ENCODE results near the gene PML.
A peak's percentile ranks its signal among the peaks of the same experiment; 100 is the strongest.

PML gene

GRCh38 chr15:73996939-73997338, 2.4 kb downstream of the PML start:
- Histone ChIP-seq H3K27ac (ENCODE audit: low read depth, low read length) (peak overlapping the region; percentile 94), H3K4me3 (ENCODE audit: low read depth in 1 of 5, low read length in 5 of 5) (peak overlapping the region; percentile 92 to 99 (median 96)), H3K4me1 (ENCODE audit: control insufficient read depth in 5 of 5, insufficient read depth in 5 of 5, low read length in 5 of 5) (peaks cover 10 to 79% (median 68%) of the 10 kb centered on the region in 5 donors), H3K9ac (ENCODE audit: low read length in 5 of 5) (peak overlapping the region; percentile 3 to 68 (median 52)), H3K27me3 (ENCODE audit: control insufficient read depth in 5 of 5, insufficient read depth in 4 of 5, low read length in 5 of 5) (no peaks in the 10 kb centered on the region), H3K36me3 (ENCODE audit: control insufficient read depth in 5 of 5, insufficient read depth in 5 of 5, low read length in 5 of 5) (peaks cover 10 to 27% (median 16%) of the 10 kb centered on the region in 5 donors), H3K9me3 (ENCODE audit: control insufficient read depth in 5 of 5, low read length in 5 of 5) (no peaks in the 10 kb centered on the region)

- H3K4me3 ChIP-seq (ENCODE audit: low read depth in 1 of 5, low read length in 5 of 5), result peak overlapping the region in 4 of 5 donors; percentile 92 to 99 (median 96)
- H3K36me3 ChIP-seq (ENCODE audit: control insufficient read depth in 5 of 5, insufficient read depth in 5 of 5, low read length in 5 of 5), result peaks cover 10 to 29% (median 16%) of the 10 kb centered on the region in 5 donors
- no peaks in the 10 kb centered on the region for H3K9me3 ChIP-seq (ENCODE audit: control insufficient read depth in 5 of 5, low read length in 5 of 5)
- H3K27me3 ChIP-seq (ENCODE audit: control insufficient read depth in 5 of 5, insufficient read depth in 4 of 5, low read length in 5 of 5), result no peaks in the 10 kb centered on the region
- H3K9ac ChIP-seq (ENCODE audit: low read length in 5 of 5), result peak overlapping the region in 2 of 5 donors; percentile 59 to 68
- H3K27ac ChIP-seq (ENCODE audit: low read depth, low read length), result peak overlapping the region; percentile 94
- peaks cover 8 to 70% (median 60%) of the 10 kb centered on the region in 5 donors for H3K4me1 ChIP-seq (ENCODE audit: control insufficient read depth in 5 of 5, insufficient read depth in 5 of 5, low read length in 5 of 5)
Observed at GRCh38 chr15:73997986-73998385, 3.5 kb downstream of the PML start.

GRCh38 chr15:74006774-74007639, 12.5 kb downstream of the PML start:
- Histone ChIP-seq H3K4me3 (ENCODE audit: low read depth in 1 of 5, low read length in 5 of 5) (peak overlapping the region in 2 of 5 donors; percentile 10 to 16), H3K27ac (ENCODE audit: low read depth, low read length) (peak overlapping the region; percentile 68), H3K27me3 (ENCODE audit: control insufficient read depth in 5 of 5, insufficient read depth in 4 of 5, low read length in 5 of 5) (no peaks in the 10 kb centered on the region), H3K9ac (ENCODE audit: low read length in 5 of 5) (peak overlapping the region in 1 of 5 donors; percentile 47), H3K36me3 (ENCODE audit: control insufficient read depth in 5 of 5, insufficient read depth in 5 of 5, low read length in 5 of 5) (peaks cover 0 to 31% (median 13%) of the 10 kb centered on the region in 5 donors), H3K4me1 (ENCODE audit: control insufficient read depth in 5 of 5, insufficient read depth in 5 of 5, low read length in 5 of 5) (peaks cover 21 to 72% (median 62%) of the 10 kb centered on the region in 5 donors), H3K9me3 (ENCODE audit: control insufficient read depth in 5 of 5, low read length in 5 of 5) (no peaks in the 10 kb centered on the region)

- no peaks in the 10 kb centered on the region for H3K9me3 ChIP-seq (ENCODE audit: control insufficient read depth in 5 of 5, low read length in 5 of 5)
- H3K27me3 ChIP-seq (ENCODE audit: control insufficient read depth in 5 of 5, insufficient read depth in 4 of 5, low read length in 5 of 5), result no peaks in the 10 kb centered on the region
- peak overlapping the region in 3 of 5 donors; percentile 3 to 16 (median 10) for H3K4me3 ChIP-seq (ENCODE audit: low read depth in 1 of 5, low read length in 5 of 5)
- peaks cover 0 to 31% (median 12%) of the 10 kb centered on the region in 5 donors for H3K36me3 ChIP-seq (ENCODE audit: control insufficient read depth in 5 of 5, insufficient read depth in 5 of 5, low read length in 5 of 5)
- peak overlapping the region in 1 of 5 donors; percentile 52 for H3K9ac ChIP-seq (ENCODE audit: low read length in 5 of 5)
- H3K27ac ChIP-seq (ENCODE audit: low read depth, low read length), result peak overlapping the region; percentile 68
- peaks cover 21 to 80% (median 62%) of the 10 kb centered on the region in 5 donors for H3K4me1 ChIP-seq (ENCODE audit: control insufficient read depth in 5 of 5, insufficient read depth in 5 of 5, low read length in 5 of 5)
Observed at GRCh38 chr15:74007820-74008371, 13.4 kb downstream of the PML start.

GRCh38 chr15:74008901-74009300, 14.4 kb downstream of the PML start:
- no peaks in the 10 kb centered on the region for H3K9me3 ChIP-seq (ENCODE audit: control insufficient read depth in 5 of 5, low read length in 5 of 5)
- H3K36me3 ChIP-seq (ENCODE audit: control insufficient read depth in 5 of 5, insufficient read depth in 5 of 5, low read length in 5 of 5), result peaks cover 0 to 25% (median 12%) of the 10 kb centered on the region in 5 donors
- peaks cover 21 to 87% (median 63%) of the 10 kb centered on the region in 5 donors for H3K4me1 ChIP-seq (ENCODE audit: control insufficient read depth in 5 of 5, insufficient read depth in 5 of 5, low read length in 5 of 5)
- H3K27ac ChIP-seq (ENCODE audit: low read depth, low read length), result peak overlapping the region; percentile 68
- H3K4me3 ChIP-seq (ENCODE audit: low read depth in 1 of 5, low read length in 5 of 5), result no peak overlapping the region
- no peak overlapping the region for H3K9ac ChIP-seq (ENCODE audit: low read length in 5 of 5)
- H3K27me3 ChIP-seq (ENCODE audit: control insufficient read depth in 5 of 5, insufficient read depth in 4 of 5, low read length in 5 of 5), result no peaks in the 10 kb centered on the region

GRCh38 chr15:74010929-74011540, 16.5 kb downstream of the PML start:
- Histone ChIP-seq H3K27me3 (ENCODE audit: control insufficient read depth in 5 of 5, insufficient read depth in 4 of 5, low read length in 5 of 5) (no peaks in the 10 kb centered on the region), H3K27ac (ENCODE audit: low read depth, low read length) (peak overlapping the region; percentile 76), H3K9me3 (ENCODE audit: control insufficient read depth in 5 of 5, low read length in 5 of 5) (no peaks in the 10 kb centered on the region), H3K4me3 (ENCODE audit: low read depth in 1 of 5, low read length in 5 of 5) (peak overlapping the region in 2 of 5 donors; percentile 41 to 45), H3K4me1 (ENCODE audit: control insufficient read depth in 5 of 5, insufficient read depth in 5 of 5, low read length in 5 of 5) (peaks cover 25 to 87% (median 59%) of the 10 kb centered on the region in 5 donors), H3K9ac (ENCODE audit: low read length in 5 of 5) (peak overlapping the region in 2 of 5 donors; percentile 21 to 41), H3K36me3 (ENCODE audit: control insufficient read depth in 5 of 5, insufficient read depth in 5 of 5, low read length in 5 of 5) (peaks cover 0 to 26% (median 11%) of the 10 kb centered on the region in 5 donors)

- H3K9ac ChIP-seq (ENCODE audit: low read length in 5 of 5), result peak overlapping the region in 3 of 5 donors; percentile 14 to 41 (median 21)
- H3K9me3 ChIP-seq (ENCODE audit: control insufficient read depth in 5 of 5, low read length in 5 of 5), result no peaks in the 10 kb centered on the region
- peaks cover 25 to 81% (median 54%) of the 10 kb centered on the region in 5 donors for H3K4me1 ChIP-seq (ENCODE audit: control insufficient read depth in 5 of 5, insufficient read depth in 5 of 5, low read length in 5 of 5)
- peak overlapping the region; percentile 76 for H3K27ac ChIP-seq (ENCODE audit: low read depth, low read length)
- no peaks in the 10 kb centered on the region for H3K27me3 ChIP-seq (ENCODE audit: control insufficient read depth in 5 of 5, insufficient read depth in 4 of 5, low read length in 5 of 5)
- peaks cover 0 to 23% (median 11%) of the 10 kb centered on the region in 5 donors for H3K36me3 ChIP-seq (ENCODE audit: control insufficient read depth in 5 of 5, insufficient read depth in 5 of 5, low read length in 5 of 5)
- H3K4me3 ChIP-seq (ENCODE audit: low read depth in 1 of 5, low read length in 5 of 5), result peak overlapping the region in 3 of 5 donors; percentile 5 to 45 (median 16)
Observed at GRCh38 chr15:74011610-74012009, 17.1 kb downstream of the PML start.

- H3K36me3 ChIP-seq (ENCODE audit: control insufficient read depth in 5 of 5, insufficient read depth in 5 of 5, low read length in 5 of 5), result peaks cover 0 to 17% (median 8%) of the 10 kb centered on the region in 5 donors
- H3K27ac ChIP-seq (ENCODE audit: low read depth, low read length), result no peak overlapping the region
- H3K9me3 ChIP-seq (ENCODE audit: control insufficient read depth in 5 of 5, low read length in 5 of 5), result no peaks in the 10 kb centered on the region
- H3K4me3 ChIP-seq (ENCODE audit: low read depth in 1 of 5, low read length in 5 of 5), result no peak overlapping the region
- no peaks in the 10 kb centered on the region for H3K27me3 ChIP-seq (ENCODE audit: control insufficient read depth in 5 of 5, insufficient read depth in 4 of 5, low read length in 5 of 5)
- no peak overlapping the region for H3K9ac ChIP-seq (ENCODE audit: low read length in 5 of 5)
- peaks cover 20 to 64% (median 38%) of the 10 kb centered on the region in 5 donors for H3K4me1 ChIP-seq (ENCODE audit: control insufficient read depth in 5 of 5, insufficient read depth in 5 of 5, low read length in 5 of 5)
Observed at GRCh38 chr15:74013374-74013894, 18.9 kb downstream of the PML start.

GRCh38 chr15:74019734-74020133, 25.2 kb downstream of the PML start:
- Histone ChIP-seq H3K36me3 (ENCODE audit: control insufficient read depth in 5 of 5, insufficient read depth in 5 of 5, low read length in 5 of 5) (peaks cover 0 to 48% (median 37%) of the 10 kb centered on the region in 5 donors), H3K9ac (ENCODE audit: low read length in 5 of 5) (no peak overlapping the region), H3K9me3 (ENCODE audit: control insufficient read depth in 5 of 5, low read length in 5 of 5) (no peaks in the 10 kb centered on the region), H3K4me1 (ENCODE audit: control insufficient read depth in 5 of 5, insufficient read depth in 5 of 5, low read length in 5 of 5) (peaks cover 2 to 54% (median 10%) of the 10 kb centered on the region in 5 donors), H3K4me3 (ENCODE audit: low read depth in 1 of 5, low read length in 5 of 5) (no peak overlapping the region), H3K27ac (ENCODE audit: low read depth, low read length) (no peak overlapping the region), H3K27me3 (ENCODE audit: control insufficient read depth in 5 of 5, insufficient read depth in 4 of 5, low read length in 5 of 5) (no peaks in the 10 kb centered on the region)
